H1 (cell line): ENCODE data around the gene DOCK9. TPM values are rescaled to one million over a fixed set of nuclear protein-coding genes. Genes with fewer than 3 reads are reported as not detected.

Source experiments
- CTCF ChIA-PET: fragments of 300-600 bp; sonication (Branson Sonifier 250); formaldehyde crosslinking; loops from one replicate; lab custom pipeline; 2021; ENCODE audit not compliant: partially characterized antibody; lab: Charles Lee
- POLR2A ChIA-PET: fragments of 300-600 bp; sonication (Branson Sonifier 250); formaldehyde crosslinking; loops from one replicate; lab custom pipeline; 2021; ENCODE audit warnings: inconsistent platforms; ENCODE audit not compliant: partially characterized antibody; lab: Charles Lee
- DNase-seq, 2 experiments: peaks; one replicate each; pipeline versions ENCODE4 v3.0.0 to v3.0.0-alpha.2; 2010 to 2022; ENCODE audit warnings: low spot score in 2 of 2, low read depth in 1 of 2, mixed read lengths in 1 of 2
- FAIRE-seq: peaks from 2 replicates; lab custom pipeline; 2011; peaks lifted over from hg19 to GRCh38; lab: Jason Lieb, UNC
- H2AFZ ChIP-seq: 2 replicates; pipeline ENCODE4 v1.8.1; 2012; ENCODE audit warnings: low read length, inconsistent platforms
- H2AK5ac ChIP-seq: 2 replicates; pipeline ENCODE4 v1.6.1; 2013; ENCODE audit warnings: low read depth, low read length
- H2BK120ac ChIP-seq: replicated peaks from 2 replicates; pipeline ENCODE3; 2013; ENCODE audit warnings: low read depth, low read length, inconsistent platforms
- H2BK12ac ChIP-seq: 2 replicates; pipeline ENCODE4 v1.6.1; 2013; ENCODE audit warnings: low read depth, low read length
- H2BK15ac ChIP-seq: 2 replicates; pipeline ENCODE4 v1.6.1; 2013; ENCODE audit warnings: low read length
- H2BK20ac ChIP-seq: 2 replicates; pipeline ENCODE4 v1.6.1; 2013; ENCODE audit warnings: low read length
- H2BK5ac ChIP-seq: 2 replicates; pipeline ENCODE4 v1.6.1; 2013; ENCODE audit warnings: low read depth, low read length
- H3K14ac ChIP-seq: 2 replicates; pipeline ENCODE4 v1.6.1; 2013; ENCODE audit warnings: inconsistent platforms; ENCODE audit not compliant: insufficient read length
- H3K18ac ChIP-seq: 2 replicates; pipeline ENCODE4 v1.6.1; 2013; ENCODE audit warnings: low read length; ENCODE audit errors: extremely low read depth
- H3K23ac ChIP-seq: 2 replicates; pipeline ENCODE4 v1.6.1; 2013; ENCODE audit warnings: inconsistent platforms; ENCODE audit not compliant: insufficient read length
- H3K23me2 ChIP-seq: 2 replicates; pipeline ENCODE4 v1.6.1; 2013; ENCODE audit warnings: low read depth, low read length
- H3K27ac ChIP-seq: 2 replicates; pipeline ENCODE4 v1.6.1; 2011; ENCODE audit warnings: low read depth, low read length, inconsistent platforms
- H3K27me3 ChIP-seq, 4 experiments: replicated peaks in 1 of 4; 1 replicate in 1 of 4; 2 replicates in 3 of 4; pipeline versions ENCODE4 v1.6.1 to v1.8.1; 2011 to 2013; ENCODE audit warnings: low read length in 3 of 4, mild to moderate bottlenecking in 3 of 4, inconsistent platforms in 2 of 4, mixed read lengths in 2 of 4, moderate library complexity in 1 of 4; ENCODE audit not compliant: control insufficient read depth in 3 of 4, insufficient read depth in 3 of 4; ENCODE audit errors: extremely low read depth in 1 of 4
- H3K36me3 ChIP-seq, 4 experiments: 2 replicates each; pipeline versions ENCODE4 v1.6.1 to v1.8.1; 2011 to 2013; ENCODE audit warnings: mild to moderate bottlenecking in 4 of 4, low read length in 3 of 4, moderate library complexity in 2 of 4, control low read depth in 1 of 4, inconsistent platforms in 1 of 4; ENCODE audit not compliant: insufficient read depth in 4 of 4, control insufficient read depth in 2 of 4
- H3K4ac ChIP-seq: replicated peaks from 2 replicates; pipeline ENCODE3; 2013; ENCODE audit warnings: low read length, low read depth, mixed read lengths, inconsistent platforms; ENCODE audit not compliant: insufficient read length
- H3K4me1 ChIP-seq, 4 experiments: replicated peaks in 1 of 4; 1 replicate in 1 of 4; 2 replicates in 3 of 4; pipeline versions ENCODE4 v1.6.1 to v1.8.1; 2011 to 2013; ENCODE audit warnings: low read length in 3 of 4, inconsistent platforms in 2 of 4, mixed read lengths in 1 of 4; ENCODE audit not compliant: insufficient read depth in 4 of 4, control insufficient read depth in 3 of 4
- H3K4me2 ChIP-seq, 2 experiments: 2 replicates each; pipeline versions ENCODE4 v1.6.1 to v1.8.1; 2011 to 2013; ENCODE audit warnings: low read depth in 2 of 2, low read length in 2 of 2, control low read depth in 1 of 2, inconsistent platforms in 1 of 2, mild to moderate bottlenecking in 1 of 2; ENCODE audit not compliant: insufficient read depth in 1 of 2
- H3K4me3 ChIP-seq, 4 experiments: fragments of 200-600, 300-600 bp in 1 of 4; sonication (generic), shearing (Covaris generic), sonication (Bioruptor Twin) in 1 of 4; 2 replicates each; pipeline versions ENCODE4 v1.5.1 to v1.8.1; 2011 to 2016; ENCODE audit warnings: low read length in 4 of 4, low read depth in 3 of 4, control low read depth in 2 of 4, inconsistent platforms in 2 of 4, mild to moderate bottlenecking in 2 of 4, mixed read lengths in 1 of 4, moderate library complexity in 1 of 4; ENCODE audit not compliant: insufficient read depth in 2 of 4; ENCODE audit errors: extremely low read depth in 1 of 4
- H3K56ac ChIP-seq: replicated peaks from 2 replicates; pipeline ENCODE3; 2013; ENCODE audit warnings: low read depth, mild to moderate bottlenecking, mixed read lengths, low read length, inconsistent platforms; ENCODE audit not compliant: insufficient read length
- H3K79me1 ChIP-seq: 2 replicates; pipeline ENCODE4 v1.6.1; 2013; ENCODE audit warnings: low read depth, low read length, control low read depth
- H3K79me2 ChIP-seq, 2 experiments: 2 replicates each; pipeline versions ENCODE4 v1.6.1 to v1.8.1; 2012 to 2013; ENCODE audit warnings: low read length in 2 of 2, mild to moderate bottlenecking in 2 of 2, inconsistent platforms in 1 of 2; ENCODE audit not compliant: insufficient read depth in 2 of 2, control insufficient read depth in 1 of 2
- H3K9ac ChIP-seq, 4 experiments: replicated peaks in 1 of 4; 1 replicate in 1 of 4; 2 replicates in 3 of 4; pipeline versions ENCODE4 v1.6.1 to v1.8.1; 2011 to 2013; ENCODE audit warnings: low read depth in 3 of 4, low read length in 3 of 4, control low read depth in 2 of 4, mild to moderate bottlenecking in 2 of 4, moderate library complexity in 2 of 4, inconsistent platforms in 1 of 4; ENCODE audit errors: extremely low read depth in 1 of 4
- H3K9me3 ChIP-seq, 2 experiments: 2 replicates each; pipeline versions ENCODE4 v1.6.1 to v1.8.1; 2012 to 2013; ENCODE audit warnings: mild to moderate bottlenecking in 2 of 2, moderate library complexity in 2 of 2, control low read depth in 1 of 2, inconsistent platforms in 1 of 2, low read depth in 1 of 2, low read length in 1 of 2, mixed read lengths in 1 of 2; ENCODE audit not compliant: insufficient read depth in 2 of 2
- H4K20me1 ChIP-seq, 2 experiments: replicated peaks in 1 of 2; 2 replicates each; pipeline versions ENCODE3 to v1.8.1; 2011 to 2013; ENCODE audit warnings: inconsistent platforms in 2 of 2, low read length in 2 of 2, mild to moderate bottlenecking in 1 of 2; ENCODE audit not compliant: insufficient read depth in 2 of 2, control insufficient read depth in 1 of 2
- H4K5ac ChIP-seq: 2 replicates; pipeline ENCODE4 v1.6.1; 2013; ENCODE audit warnings: low read length, low read depth, mixed read lengths, inconsistent platforms; ENCODE audit not compliant: insufficient read length
- H4K8ac ChIP-seq: 2 replicates; pipeline ENCODE4 v1.8.0; 2013; ENCODE audit warnings: mild to moderate bottlenecking, moderate library complexity, low read length, inconsistent platforms; ENCODE audit not compliant: insufficient read depth; ENCODE audit errors: extremely low read depth
- H4K91ac ChIP-seq: replicated peaks from 2 replicates; pipeline ENCODE3; 2013; ENCODE audit warnings: low read length, mixed read lengths, inconsistent platforms; ENCODE audit not compliant: insufficient read length
- JUN ChIP-seq: IDR thresholded peaks from 2 replicates; pipeline ENCODE4 v1.6.1; 2011; ENCODE audit warnings: low read depth, mild to moderate bottlenecking, improper control_type of control experiment, low read length
- MAFK ChIP-seq: IDR thresholded peaks from 2 replicates; pipeline ENCODE4 v1.6.1; 2012; ENCODE audit warnings: low read depth, mild to moderate bottlenecking, improper control_type of control experiment, low read length
- PHF8 ChIP-seq: fragments of 200-600 bp; sonication (generic); conservative IDR thresholded peaks from 2 replicates; pipeline ENCODE4 v1.7.1; 2012; ENCODE audit warnings: low read depth, mild to moderate bottlenecking, inconsistent platforms, low read length, moderate library complexity
- SP2 ChIP-seq: IDR thresholded peaks from 2 replicates; pipeline ENCODE4 v1.6.1; 2012; ENCODE audit warnings: mild to moderate bottlenecking, low read length, inconsistent platforms
- WGBS, 2 experiments: shearing (Covaris generic) in 1 of 2; methylation state at CpG; one replicate each; pipeline versions ENCODE4 v1.1.6 to v1.1.7; 2013 to 2015; ENCODE audit warnings: low lambda C conversion rate in 2 of 2, mixed read lengths in 2 of 2, inconsistent platforms in 1 of 2, low coverage in 1 of 2, missing lambda C conversion rate in 1 of 2; ENCODE audit not compliant: insufficient replicate concordance in 2 of 2, insufficient coverage in 1 of 2, insufficient read length in 1 of 2; ENCODE audit errors: extremely low coverage in 1 of 2, missing lambda C conversion rate in 1 of 2; 5-methylcytosine and 5-hydroxymethylcytosine counted together
- polyA plus RNA-seq, 7 experiments: library from polyadenylated mRNA; depleted of rRNA in 3 of 7; stranded (reverse) in 5 of 7; unstranded in 2 of 7; fragments of >200 nt in 5 of 7; fragments of 200-250 nt in 2 of 7; gene quantifications; 1 replicate in 5 of 7; 2 replicates in 1 of 7; 4 replicates in 1 of 7; pipeline versions ENCODE4 v1.2.1 to v1.2.3, GENCODE V29; 2011 to 2013; ENCODE audit warnings: missing spikeins in 2 of 7, mixed read lengths in 2 of 7
- total RNA-seq: library from RNA; stranded (reverse); fragmentation: NEBNext Ultra II Directional; extraction: Animal tissue kit (Norgen Biotek cat#: 25700); gene quantifications from 2 replicates; pipeline ENCODE4 v1.2.1, GENCODE V29; 2021

Gene DOCK9
- total and polyA plus RNA-seq, 2 of the 8 experiments (the other 6 are each of a cell fraction or from before 2014, with no cell fraction given) = 21.6 to 31.5 TPM

DNA sequence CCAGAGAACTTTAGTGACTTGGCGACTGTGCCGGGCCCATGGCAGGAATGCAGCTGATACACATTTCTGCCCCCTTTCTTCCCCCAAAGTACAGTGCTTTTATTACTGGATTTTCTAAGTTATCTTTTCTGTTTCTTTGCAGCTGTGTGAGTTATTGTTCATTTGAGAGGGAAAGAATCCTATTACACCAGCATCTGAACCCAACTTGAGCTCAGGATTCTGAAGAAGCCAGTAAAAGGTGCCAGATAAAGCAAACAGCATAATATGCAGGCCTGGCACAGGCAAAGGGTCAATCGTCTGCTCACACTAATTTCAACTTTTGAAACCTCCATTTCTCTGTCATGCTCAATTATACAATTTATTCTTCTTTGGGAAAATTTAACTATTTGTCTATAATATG, 93.9 kb downstream of the DOCK9 start:
- H2AK5ac ChIP-seq = no peak overlapping the region
- WGBS, 2 experiments = 60% methylated on average over 3 of the region's 3 CpGs; no CpG with 5 or more reads in 1 of the 2 experiments
- no peak overlapping the region for H2BK5ac ChIP-seq
- H2BK15ac ChIP-seq = no peak overlapping the region
- no peak overlapping the region for H4K5ac ChIP-seq
- no peak for FAIRE-seq
- H2BK20ac ChIP-seq = no peak overlapping the region
- H4K91ac ChIP-seq = no peak overlapping the region
- no peak overlapping the region for H3K27ac ChIP-seq
- no peak overlapping the region for H2AFZ ChIP-seq
- POLR2A ChIA-PET = interaction anchor here (0.8 kb wide), 1 partner anchor 8 kb away, joined by 3 read pairs; no protein-coding TSS in a partner anchor
- no peak overlapping the region for H4K8ac ChIP-seq
- H3K23me2 ChIP-seq = no peaks in the 10 kb centered on the region
- DNase-seq = no peak
- H3K4me2 ChIP-seq = no peak overlapping the region
- H3K27me3 ChIP-seq = no peaks in the 10 kb centered on the region
- H3K79me2 ChIP-seq = no peaks in the 10 kb centered on the region
- no peak overlapping the region for H3K9ac ChIP-seq
- H3K18ac ChIP-seq = no peak overlapping the region
- no peak overlapping the region for H3K56ac ChIP-seq
- H3K14ac ChIP-seq = no peak overlapping the region
- H3K23ac ChIP-seq = no peak overlapping the region
- H4K20me1 ChIP-seq = no peaks in the 10 kb centered on the region
- H3K36me3 ChIP-seq = peaks cover 0 to 6% (median 2%) of the 10 kb centered on the region in 4 experiments; a peak in 2 of 8 replicates
- H3K79me1 ChIP-seq = no peaks in the 10 kb centered on the region
- H3K4me3 ChIP-seq = no peak overlapping the region
- H3K9me3 ChIP-seq = no peaks in the 10 kb centered on the region
- no peak overlapping the region for H2BK120ac ChIP-seq
- CTCF ChIA-PET = interaction anchor here (1.4 kb wide), 1 partner anchor 18 kb away, joined by 3 read pairs; no protein-coding TSS in a partner anchor
- no peak overlapping the region for H3K4ac ChIP-seq
- H2BK12ac ChIP-seq = no peak overlapping the region
- peaks cover 0 to 9% (median 0%) of the 10 kb centered on the region in 4 experiments; a peak in 4 of 7 replicates for H3K4me1 ChIP-seq
- TF ChIP-seq PHF8 (no peak), JUN (no peak), SP2 (no peak), MAFK (no peak)
